H1 (cell line): ENCODE results near the gene MICOS13. TPM values are rescaled to one million over a fixed set of nuclear protein-coding genes. Genes with fewer than 3 reads are reported as not detected.

Experiments
- CTCF ChIA-PET: fragments of 300-600 bp; sonication (Branson Sonifier 250); formaldehyde crosslinking; loops from one replicate; lab custom pipeline; 2021; ENCODE audit not compliant: partially characterized antibody; lab: Charles Lee
- POLR2A ChIA-PET: fragments of 300-600 bp; sonication (Branson Sonifier 250); formaldehyde crosslinking; loops from one replicate; lab custom pipeline; 2021; ENCODE audit warnings: inconsistent platforms; ENCODE audit not compliant: partially characterized antibody; lab: Charles Lee
- DNase-seq, 2 experiments: peaks; one replicate each; pipeline versions ENCODE4 v3.0.0 to v3.0.0-alpha.2; 2010 to 2022; ENCODE audit warnings: low spot score in 2 of 2, low read depth in 1 of 2, mixed read lengths in 1 of 2
- FAIRE-seq: peaks from 2 replicates; lab custom pipeline; 2011; peaks lifted over from hg19 to GRCh38; lab: Jason Lieb, UNC
- H2AFZ ChIP-seq: 2 replicates; pipeline ENCODE4 v1.8.1; 2012; ENCODE audit warnings: low read length, inconsistent platforms
- H2AK5ac ChIP-seq: 2 replicates; pipeline ENCODE4 v1.6.1; 2013; ENCODE audit warnings: low read depth, low read length
- H2BK120ac ChIP-seq: replicated peaks from 2 replicates; pipeline ENCODE3; 2013; ENCODE audit warnings: low read depth, low read length, inconsistent platforms
- H2BK12ac ChIP-seq: 2 replicates; pipeline ENCODE4 v1.6.1; 2013; ENCODE audit warnings: low read depth, low read length
- H2BK15ac ChIP-seq: 2 replicates; pipeline ENCODE4 v1.6.1; 2013; ENCODE audit warnings: low read length
- H2BK20ac ChIP-seq: 2 replicates; pipeline ENCODE4 v1.6.1; 2013; ENCODE audit warnings: low read length
- H2BK5ac ChIP-seq: 2 replicates; pipeline ENCODE4 v1.6.1; 2013; ENCODE audit warnings: low read depth, low read length
- H3K14ac ChIP-seq: 2 replicates; pipeline ENCODE4 v1.6.1; 2013; ENCODE audit warnings: inconsistent platforms; ENCODE audit not compliant: insufficient read length
- H3K18ac ChIP-seq: 2 replicates; pipeline ENCODE4 v1.6.1; 2013; ENCODE audit warnings: low read length; ENCODE audit errors: extremely low read depth
- H3K23ac ChIP-seq: 2 replicates; pipeline ENCODE4 v1.6.1; 2013; ENCODE audit warnings: inconsistent platforms; ENCODE audit not compliant: insufficient read length
- H3K23me2 ChIP-seq: 2 replicates; pipeline ENCODE4 v1.6.1; 2013; ENCODE audit warnings: low read depth, low read length
- H3K27ac ChIP-seq: 2 replicates; pipeline ENCODE4 v1.6.1; 2011; ENCODE audit warnings: low read depth, low read length, inconsistent platforms
- H3K27me3 ChIP-seq, 4 experiments: replicated peaks in 1 of 4; 1 replicate in 1 of 4; 2 replicates in 3 of 4; pipeline versions ENCODE4 v1.6.1 to v1.8.1; 2011 to 2013; ENCODE audit warnings: low read length in 3 of 4, mild to moderate bottlenecking in 3 of 4, inconsistent platforms in 2 of 4, mixed read lengths in 2 of 4, moderate library complexity in 1 of 4; ENCODE audit not compliant: control insufficient read depth in 3 of 4, insufficient read depth in 3 of 4; ENCODE audit errors: extremely low read depth in 1 of 4
- H3K36me3 ChIP-seq, 4 experiments: 2 replicates each; pipeline versions ENCODE4 v1.6.1 to v1.8.1; 2011 to 2013; ENCODE audit warnings: mild to moderate bottlenecking in 4 of 4, low read length in 3 of 4, moderate library complexity in 2 of 4, control low read depth in 1 of 4, inconsistent platforms in 1 of 4; ENCODE audit not compliant: insufficient read depth in 4 of 4, control insufficient read depth in 2 of 4
- H3K4ac ChIP-seq: replicated peaks from 2 replicates; pipeline ENCODE3; 2013; ENCODE audit warnings: low read length, low read depth, mixed read lengths, inconsistent platforms; ENCODE audit not compliant: insufficient read length
- H3K4me1 ChIP-seq, 4 experiments: replicated peaks in 1 of 4; 1 replicate in 1 of 4; 2 replicates in 3 of 4; pipeline versions ENCODE4 v1.6.1 to v1.8.1; 2011 to 2013; ENCODE audit warnings: low read length in 3 of 4, inconsistent platforms in 2 of 4, mixed read lengths in 1 of 4; ENCODE audit not compliant: insufficient read depth in 4 of 4, control insufficient read depth in 3 of 4
- H3K4me2 ChIP-seq, 2 experiments: 2 replicates each; pipeline versions ENCODE4 v1.6.1 to v1.8.1; 2011 to 2013; ENCODE audit warnings: low read depth in 2 of 2, low read length in 2 of 2, control low read depth in 1 of 2, inconsistent platforms in 1 of 2, mild to moderate bottlenecking in 1 of 2; ENCODE audit not compliant: insufficient read depth in 1 of 2
- H3K4me3 ChIP-seq, 4 experiments: fragments of 200-600, 300-600 bp in 1 of 4; sonication (generic), shearing (Covaris generic), sonication (Bioruptor Twin) in 1 of 4; 2 replicates each; pipeline versions ENCODE4 v1.5.1 to v1.8.1; 2011 to 2016; ENCODE audit warnings: low read length in 4 of 4, low read depth in 3 of 4, control low read depth in 2 of 4, inconsistent platforms in 2 of 4, mild to moderate bottlenecking in 2 of 4, mixed read lengths in 1 of 4, moderate library complexity in 1 of 4; ENCODE audit not compliant: insufficient read depth in 2 of 4; ENCODE audit errors: extremely low read depth in 1 of 4
- H3K56ac ChIP-seq: replicated peaks from 2 replicates; pipeline ENCODE3; 2013; ENCODE audit warnings: low read depth, mild to moderate bottlenecking, mixed read lengths, low read length, inconsistent platforms; ENCODE audit not compliant: insufficient read length
- H3K79me1 ChIP-seq: 2 replicates; pipeline ENCODE4 v1.6.1; 2013; ENCODE audit warnings: low read depth, low read length, control low read depth
- H3K79me2 ChIP-seq, 2 experiments: 2 replicates each; pipeline versions ENCODE4 v1.6.1 to v1.8.1; 2012 to 2013; ENCODE audit warnings: low read length in 2 of 2, mild to moderate bottlenecking in 2 of 2, inconsistent platforms in 1 of 2; ENCODE audit not compliant: insufficient read depth in 2 of 2, control insufficient read depth in 1 of 2
- H3K9ac ChIP-seq, 4 experiments: replicated peaks in 1 of 4; 1 replicate in 1 of 4; 2 replicates in 3 of 4; pipeline versions ENCODE4 v1.6.1 to v1.8.1; 2011 to 2013; ENCODE audit warnings: low read depth in 3 of 4, low read length in 3 of 4, control low read depth in 2 of 4, mild to moderate bottlenecking in 2 of 4, moderate library complexity in 2 of 4, inconsistent platforms in 1 of 4; ENCODE audit errors: extremely low read depth in 1 of 4
- H3K9me3 ChIP-seq, 2 experiments: 2 replicates each; pipeline versions ENCODE4 v1.6.1 to v1.8.1; 2012 to 2013; ENCODE audit warnings: mild to moderate bottlenecking in 2 of 2, moderate library complexity in 2 of 2, control low read depth in 1 of 2, inconsistent platforms in 1 of 2, low read depth in 1 of 2, low read length in 1 of 2, mixed read lengths in 1 of 2; ENCODE audit not compliant: insufficient read depth in 2 of 2
- H4K20me1 ChIP-seq, 2 experiments: replicated peaks in 1 of 2; 2 replicates each; pipeline versions ENCODE3 to v1.8.1; 2011 to 2013; ENCODE audit warnings: inconsistent platforms in 2 of 2, low read length in 2 of 2, mild to moderate bottlenecking in 1 of 2; ENCODE audit not compliant: insufficient read depth in 2 of 2, control insufficient read depth in 1 of 2
- H4K5ac ChIP-seq: 2 replicates; pipeline ENCODE4 v1.6.1; 2013; ENCODE audit warnings: low read length, low read depth, mixed read lengths, inconsistent platforms; ENCODE audit not compliant: insufficient read length
- H4K8ac ChIP-seq: 2 replicates; pipeline ENCODE4 v1.8.0; 2013; ENCODE audit warnings: mild to moderate bottlenecking, moderate library complexity, low read length, inconsistent platforms; ENCODE audit not compliant: insufficient read depth; ENCODE audit errors: extremely low read depth
- H4K91ac ChIP-seq: replicated peaks from 2 replicates; pipeline ENCODE3; 2013; ENCODE audit warnings: low read length, mixed read lengths, inconsistent platforms; ENCODE audit not compliant: insufficient read length
- CEBPB ChIP-seq: IDR thresholded peaks from 2 replicates; pipeline ENCODE4 v1.6.1; 2012; ENCODE audit warnings: low read depth, low read length
- CHD2 ChIP-seq: IDR thresholded peaks from 2 replicates; pipeline ENCODE4 v1.6.1; 2012; ENCODE audit warnings: low read length, improper control_type of control experiment
- E2F6 ChIP-seq: IDR thresholded peaks from 2 replicates; pipeline ENCODE4 v1.6.1; 2012; ENCODE audit warnings: inconsistent platforms
- HDAC2 ChIP-seq, 2 experiments: fragments of 300-600 bp in 1 of 2; sonication (generic) in 1 of 2; IDR thresholded peaks; 2 replicates each; pipeline ENCODE4 v1.6.1; 2011 to 2012; ENCODE audit warnings: low read depth in 2 of 2, low read length in 2 of 2, mild to moderate bottlenecking in 2 of 2, moderate library complexity in 2 of 2, borderline replicate concordance in 1 of 2, inconsistent platforms in 1 of 2
- JUN ChIP-seq: IDR thresholded peaks from 2 replicates; pipeline ENCODE4 v1.6.1; 2011; ENCODE audit warnings: low read depth, mild to moderate bottlenecking, improper control_type of control experiment, low read length
- KDM1A ChIP-seq: fragments of 200-600, 300-600 bp; sonication (generic); IDR thresholded peaks from 2 replicates; pipeline ENCODE4 v1.7.1; 2016; ENCODE audit warnings: mild to moderate bottlenecking, low read length, borderline replicate concordance
- KDM4A ChIP-seq: IDR thresholded peaks from one replicate; pipeline ENCODE4 v1.7.1; 2012; ENCODE audit warnings: low read depth, mild to moderate bottlenecking, moderate library complexity, low read length, inconsistent platforms; ENCODE audit not compliant: severe bottlenecking
- POLR2A ChIP-seq, 2 experiments: IDR thresholded peaks; 1 replicate in 1 of 2; 2 replicates in 1 of 2; pipeline ENCODE4 v1.6.1; 2011; ENCODE audit warnings: low read depth in 2 of 2, low read length in 2 of 2, mild to moderate bottlenecking in 2 of 2; ENCODE audit errors: control extremely low read depth in 1 of 2
- POU5F1 ChIP-seq: IDR thresholded peaks from 2 replicates; pipeline ENCODE4 v1.6.1; 2011; ENCODE audit warnings: low read depth, mild to moderate bottlenecking, low read length, moderate library complexity
- TEAD4 ChIP-seq: IDR thresholded peaks from 2 replicates; pipeline ENCODE4 v1.6.1; 2012; ENCODE audit warnings: low read depth, low read length, inconsistent platforms, mixed read lengths
- ZNF274 ChIP-seq: IDR thresholded peaks from 2 replicates; pipeline ENCODE4 v1.7.0; 2012; ENCODE audit warnings: low read length, borderline replicate concordance; ENCODE audit errors: extremely low read depth
- WGBS, 2 experiments: shearing (Covaris generic) in 1 of 2; methylation state at CpG; one replicate each; pipeline versions ENCODE4 v1.1.6 to v1.1.7; 2013 to 2015; ENCODE audit warnings: low lambda C conversion rate in 2 of 2, mixed read lengths in 2 of 2, inconsistent platforms in 1 of 2, low coverage in 1 of 2, missing lambda C conversion rate in 1 of 2; ENCODE audit not compliant: insufficient replicate concordance in 2 of 2, insufficient coverage in 1 of 2, insufficient read length in 1 of 2; ENCODE audit errors: extremely low coverage in 1 of 2, missing lambda C conversion rate in 1 of 2; 5-methylcytosine and 5-hydroxymethylcytosine counted together
- polyA plus RNA-seq, 7 experiments: library from polyadenylated mRNA; depleted of rRNA in 3 of 7; stranded (reverse) in 5 of 7; unstranded in 2 of 7; fragments of >200 nt in 5 of 7; fragments of 200-250 nt in 2 of 7; gene quantifications; 1 replicate in 5 of 7; 2 replicates in 1 of 7; 4 replicates in 1 of 7; pipeline versions ENCODE4 v1.2.1 to v1.2.3, GENCODE V29; 2011 to 2013; ENCODE audit warnings: missing spikeins in 2 of 7, mixed read lengths in 2 of 7
- total RNA-seq: library from RNA; stranded (reverse); fragmentation: NEBNext Ultra II Directional; extraction: Animal tissue kit (Norgen Biotek cat#: 25700); gene quantifications from 2 replicates; pipeline ENCODE4 v1.2.1, GENCODE V29; 2021

MICOS13 gene
- total and polyA plus RNA-seq, 2 of the 8 experiments (the other 6 are each of a cell fraction or from before 2014, with no cell fraction given) = 17.3 to 36.1 TPM

GRCh38 chr19:5718579-5719273 lies 38.4 kb upstream of the MICOS13 start:
- no peak overlapping the region for H3K18ac ChIP-seq
- no peak overlapping the region for H2BK120ac ChIP-seq
- DNase-seq (no peak), FAIRE-seq (no peak)
- no peak overlapping the region for H4K91ac ChIP-seq
- no peak overlapping the region; the same call in 1 of the 2 replicates for H2BK5ac ChIP-seq
- peaks cover 6 to 13% of the 10 kb centered on the region in 2 experiments for H4K20me1 ChIP-seq
- H3K79me1 ChIP-seq = peaks cover 13% of the 10 kb centered on the region
- H2AK5ac ChIP-seq = no peak overlapping the region
- peak overlapping the region; percentile 97 to 99 (median 98) for H3K9ac ChIP-seq
- no peak overlapping the region for H3K4ac ChIP-seq
- no peaks in the 10 kb centered on the region for H3K9me3 ChIP-seq
- H3K4me2 ChIP-seq = peak overlapping the region; percentile 55 to 88
- H2BK15ac ChIP-seq = no peak overlapping the region
- peak overlapping the region; percentile 97; the same call in 1 of the 2 replicates for H3K27ac ChIP-seq
- H3K56ac ChIP-seq = no peak overlapping the region
- H3K79me2 ChIP-seq = peaks cover 34 to 45% of the 10 kb centered on the region in 2 experiments
- H3K23ac ChIP-seq = no peak overlapping the region
- WGBS, 2 experiments = 30% methylated on average over 11 of the region's 11 CpGs; no CpG with 5 or more reads in 1 of the 2 experiments
- no peaks in the 10 kb centered on the region; a peak in 2 of 7 replicates for H3K4me1 ChIP-seq
- CTCF ChIA-PET = interaction anchor here (0.6 to 4.0 kb wide), 4 partner anchors 11 to 544 kb away, joined by 3 to 17 read pairs (median 3); partner anchors contain the start of gene RPL36
- no peak overlapping the region for H3K14ac ChIP-seq
- no peak overlapping the region for H2BK20ac ChIP-seq
- H3K36me3 ChIP-seq = peaks cover 0 to 14% (median 6%) of the 10 kb centered on the region in 4 experiments; a peak in 6 of 8 replicates
- POLR2A ChIA-PET = interaction anchor here (0.6 to 22.4 kb wide), 21 partner anchors 11 to 1665 kb away, joined by 3 to 620 read pairs (median 5); partner anchors contain the start of genes DUS3L, RPL36, SAFB and SAFB2
- peak overlapping the region; percentile 71 to 100 (median 98) for H3K4me3 ChIP-seq
- peak overlapping the region; percentile 3; the same call in 1 of the 2 replicates for H4K8ac ChIP-seq
- H4K5ac ChIP-seq = no peak overlapping the region
- no peaks in the 10 kb centered on the region for H3K27me3 ChIP-seq
- H2AFZ ChIP-seq = no peak overlapping the region
- H2BK12ac ChIP-seq = no peak overlapping the region
- TF ChIP-seq HDAC2 (IDR thresholded peaks at IDR 0.05; ENCODE audit: borderline replicate concordance in 1 of 2, low read depth in 2 of 2, low read length in 2 of 2) = no peak
- TF ChIP-seq CEBPB = peak; percentile 37; the same call in 1 of the 2 replicates
- no peak for TF ChIP-seq KDM1A
- TF ChIP-seq JUN = no peak
- no peak for TF ChIP-seq TEAD4
- TF ChIP-seq KDM4A = no peak
- 0 out of 2 replicates have a peak, but pooled peaks have one; percentile 8 for TF ChIP-seq CHD2
- TF ChIP-seq POU5F1 = no peak
- no peak for TF ChIP-seq E2F6
- peak in 1 of 2 experiments; percentile 5; a peak in 2 of 3 replicates for TF ChIP-seq POLR2A (IDR thresholded peaks at IDR 0.05; ENCODE audit: control extremely low read depth in 1 of 2, low read depth in 2 of 2, low read length in 2 of 2)
- no peak for TF ChIP-seq ZNF274
- H3K23me2 ChIP-seq = peaks cover 7% of the 10 kb centered on the region
